Retinal pigment epithelial cell (primary cell): ENCODE measurements around the gene ADAP1.

Experiments used
- DNase-seq: peaks from one replicate; pipeline ENCODE4 v3.0.0-alpha.2; 2010; ENCODE audit warnings: low read depth
- H3K4me3 ChIP-seq: 2 replicates; pipeline ENCODE4 v1.5.1; 2011; ENCODE audit warnings: mild to moderate bottlenecking, low read length, control low read depth, moderate library complexity
- CTCF ChIP-seq: conservative IDR thresholded peaks from 2 replicates; pipeline ENCODE4 v1.5.1; 2011; ENCODE audit warnings: low read depth, low read length, control low read depth, inconsistent platforms

ADAP1 gene

GRCh38 chr7:881441-882234, 72.8 kb downstream of the ADAP1 start:
- no peak for TF ChIP-seq CTCF
- no peak for DNase-seq
- no peak overlapping the region for H3K4me3 ChIP-seq

GRCh38 chr7:880450-880849, 74.0 kb downstream of the ADAP1 start:
- no peak for DNase-seq
- no peak overlapping the region for H3K4me3 ChIP-seq
- no peak for TF ChIP-seq CTCF

GRCh38 chr7:879706-880105, 74.8 kb downstream of the ADAP1 start:
- DNase-seq: no peak
- TF ChIP-seq CTCF: no peak
- H3K4me3 ChIP-seq: no peak overlapping the region

- no peak overlapping the region for H3K4me3 ChIP-seq
- DNase-seq: no peak
- TF ChIP-seq CTCF: no peak
These were observed 75.4 kb downstream of the ADAP1 start for GRCh38 chr7:879093-879492.

- H3K4me3 ChIP-seq: peak overlapping the region; percentile 81
- no peak for TF ChIP-seq CTCF
- DNase-seq: no peak
These were observed 76.9 kb downstream of the ADAP1 start for GRCh38 chr7:877312-878232.

GRCh38 chr7:876972-877311, 77.5 kb downstream of the ADAP1 start:
- peak overlapping the region; percentile 81 for H3K4me3 ChIP-seq
- no peak for DNase-seq
- TF ChIP-seq CTCF: no peak
